HG03159 (cell line): ENCODE results near the gene GPR84.
"Not testable (repeated sequence)": the region's sequence is repeated elsewhere in the genome, so short reads cannot be mapped to it uniquely, and the experiment has no call there.

ENCODE experiments used
- ATAC-seq: cut with Tn5 transposase; IDR thresholded peaks from one replicate; pipeline ENCODE4 v1.9.1; 2021; ENCODE audit warnings: mild to moderate bottlenecking, moderate library complexity; ENCODE audit not compliant: unreplicated experiment

GPR84 gene

DNA sequence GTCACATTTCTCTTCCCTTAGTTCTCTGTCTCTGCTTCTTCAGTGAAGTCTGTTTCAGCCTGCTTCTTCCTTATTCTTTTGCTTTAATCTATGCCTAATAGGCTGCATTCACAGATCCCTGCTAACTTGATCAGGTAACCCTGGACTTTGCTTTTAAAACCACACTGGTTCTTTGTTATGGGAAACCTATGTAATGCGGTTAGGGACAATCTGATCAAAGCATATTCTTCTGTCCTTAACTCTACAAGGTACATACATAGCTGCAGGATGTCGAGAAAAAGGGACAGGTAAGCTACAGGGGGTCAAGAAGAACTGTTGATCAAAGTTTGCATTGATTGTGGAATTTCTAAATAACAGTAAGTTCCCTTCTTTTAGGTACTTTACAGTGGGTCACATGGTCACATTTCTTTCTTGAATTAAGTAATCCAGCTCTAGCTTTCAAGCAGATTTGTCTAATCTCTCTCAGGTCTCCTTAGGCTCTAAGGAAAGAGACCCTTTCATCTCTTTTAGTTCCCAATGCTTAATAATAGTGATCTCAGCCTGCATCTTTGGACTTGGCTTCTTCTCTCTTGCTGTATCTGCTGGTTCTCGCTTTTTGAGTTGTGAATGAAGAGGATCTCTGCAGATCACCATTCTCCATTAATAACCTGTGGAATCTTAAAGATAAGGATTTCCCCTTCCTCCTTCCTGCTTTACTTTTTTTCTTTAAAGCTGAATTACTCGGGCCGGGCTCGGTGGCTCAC, 35.5 kb downstream of the GPR84 start:
- no peak for ATAC-seq

DNA sequence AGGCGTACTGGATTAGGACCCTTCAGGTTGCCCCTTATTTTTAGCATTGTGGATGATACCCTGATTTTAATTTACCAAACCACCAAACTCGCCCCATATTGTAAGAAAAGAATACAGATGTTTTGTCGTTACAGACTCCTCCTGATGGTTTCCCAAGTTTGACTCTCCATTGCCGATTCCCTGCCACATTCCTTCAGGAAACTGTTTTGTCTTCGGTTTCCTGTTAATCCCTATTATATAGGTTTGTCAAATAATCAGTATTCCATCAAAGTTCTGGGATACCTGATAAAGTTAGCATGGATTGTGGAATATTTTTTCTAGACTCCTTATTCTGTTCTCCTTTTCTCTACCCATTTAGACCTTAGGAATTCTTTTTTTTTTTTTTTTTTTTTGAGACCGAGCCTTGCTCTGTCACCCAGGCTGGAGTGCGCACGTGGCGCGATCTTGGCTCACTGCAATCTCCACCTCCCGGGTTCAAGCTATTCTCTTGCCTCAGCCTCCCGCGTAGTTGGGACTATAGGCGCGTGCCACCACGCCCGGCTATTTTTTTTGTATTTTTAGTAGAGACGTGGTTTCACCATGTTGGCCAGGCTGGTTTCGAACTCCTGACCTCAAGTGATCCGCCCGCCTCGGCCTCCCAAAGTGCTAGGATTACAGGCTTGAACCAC, 38.7 kb downstream of the GPR84 start:
- ATAC-seq: not testable (repeated sequence)

DNA sequence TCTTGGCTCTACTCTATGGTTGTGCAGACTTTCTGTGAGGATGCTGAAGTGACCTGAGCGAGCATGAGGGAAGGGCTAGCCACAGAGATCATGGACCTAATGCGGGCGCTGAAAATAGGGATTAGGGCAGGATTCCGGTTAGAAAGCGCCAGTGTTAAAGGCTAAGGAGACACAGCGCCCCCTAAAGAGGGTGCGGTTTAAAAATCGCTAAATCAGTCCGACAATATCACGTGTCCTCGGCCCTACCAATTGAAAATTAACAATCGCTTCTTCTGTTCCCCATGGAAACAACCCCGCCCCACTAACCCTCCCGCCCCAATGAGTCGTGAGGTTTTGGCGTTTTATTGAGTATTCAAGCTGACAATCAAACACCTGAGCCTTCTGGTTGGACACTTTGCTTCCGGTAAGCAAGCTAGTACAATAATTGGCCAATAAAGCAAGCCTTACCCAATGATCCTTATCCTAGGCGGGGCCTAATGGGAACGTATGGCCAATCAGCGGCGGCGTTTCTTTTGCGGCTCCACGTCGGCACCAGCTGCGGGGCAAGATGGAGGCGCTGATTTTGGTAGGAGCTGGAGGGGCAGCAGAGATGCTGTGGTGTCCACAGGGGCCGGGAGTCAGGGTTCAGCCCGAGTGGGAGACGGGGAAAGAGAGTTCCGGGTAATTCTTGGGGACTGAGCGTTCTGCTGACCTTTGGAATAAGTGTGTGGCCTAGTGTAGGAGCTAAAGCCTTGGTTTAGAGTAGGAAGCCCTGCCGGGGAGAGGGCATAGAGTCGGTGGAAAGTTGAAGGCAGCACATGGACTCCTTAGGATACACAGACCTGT, 39.5 kb downstream of the GPR84 start, which contains the start of gene COPZ1:
TSS of gene COPZ1 (plus strand) at position 515 of the 825 bp plus-strand sequence. CDS start at position 548, 33 bp downstream.
- ATAC-seq: peak; percentile 99

DNA sequence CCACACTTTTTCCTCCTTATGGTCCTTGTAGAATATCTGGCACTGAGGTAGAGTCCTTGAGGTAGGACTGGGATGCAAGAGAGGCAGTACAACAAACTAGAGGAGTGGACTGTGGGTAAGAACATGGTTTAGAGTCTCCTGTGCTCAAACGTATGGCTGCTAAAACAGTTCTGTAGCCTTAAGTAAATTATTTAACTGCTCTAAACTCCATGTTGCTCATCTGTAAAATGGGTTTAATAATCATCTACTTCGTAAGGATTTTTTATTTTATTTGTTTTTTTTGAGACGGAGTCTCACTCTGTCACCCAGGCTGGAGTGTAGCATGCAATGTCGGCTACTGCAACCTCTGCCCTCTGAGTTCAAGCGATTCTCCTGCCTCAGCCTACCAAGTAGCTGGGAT, 42.9 kb downstream of the GPR84 start:
- ATAC-seq: no peak
